ENCODE results near the gene CRYM.

- TF ChIP-seq CTCF (conservative IDR thresholded peaks at IDR 0.05 in 1 of 2, IDR thresholded peaks at IDR 0.05 in 1 of 2; ENCODE audit: low read depth in 1 of 2, low read length in 2 of 2) (no peak), EZH2 (IDR thresholded peaks at IDR 0.05; ENCODE audit: low read length, missing control alignments) (no peak)
Observed at GRCh38 chr16:21324267-21324666, 46.2 kb upstream of the CRYM start.
